Gastrocnemius medialis (tissue), 4 donors: ENCODE measurements around the gene IL1R1. TPM values are rescaled to one million over a fixed set of nuclear protein-coding genes. Genes with fewer than 3 reads are reported as not detected.

Experiments used
- ATAC-seq, 2 donors: fragments of 150-250 bp; one replicate each; pipeline ENCODE4 v1.9.1; 2016
- DNase-seq, 2 donors: peaks; one replicate each; pipeline ENCODE4 v3.0.0-alpha.2; 2019
- H3K27ac ChIP-seq, 4 donors: fragments of 200-600 bp; sonication (generic); 1 replicate in 1 of 4; 2 replicates in 3 of 4; pipeline ENCODE4 v1.5.1; 2016 to 2018; ENCODE audit warnings: mild to moderate bottlenecking in 2 of 4, moderate library complexity in 1 of 4
- H3K27me3 ChIP-seq, 3 donors: fragments of 200-600 bp; sonication (generic) in 2 of 3; 1 replicate in 1 of 3; 2 replicates in 2 of 3; pipeline versions ENCODE4 v1.5.1 to v1.6.0; 2016 to 2019; ENCODE audit warnings: mild to moderate bottlenecking in 1 of 3, moderate library complexity in 1 of 3
- H3K36me3 ChIP-seq, 2 donors: fragments of 200-600 bp; sonication (generic) in 1 of 2; one replicate each; pipeline ENCODE4 v1.5.1; 2017 to 2018
- H3K4me1 ChIP-seq, 2 donors: fragments of 200-600 bp; sonication (generic) in 1 of 2; one replicate each; pipeline ENCODE4 v1.5.1; 2016 to 2017; ENCODE audit warnings: mild to moderate bottlenecking in 2 of 2
- H3K4me3 ChIP-seq, 4 donors: fragments of 200-600 bp; sonication (generic) in 3 of 4; 1 replicate in 1 of 4; 2 replicates in 3 of 4; pipeline ENCODE4 v1.5.1; 2016 to 2019; ENCODE audit warnings: mild to moderate bottlenecking in 2 of 4
- H3K9me3 ChIP-seq, 3 donors: fragments of 200-600 bp; sonication (generic) in 2 of 3; 1 replicate in 1 of 3; 2 replicates in 2 of 3; pipeline ENCODE4 v1.5.1; 2016 to 2019
- POLR2A ChIP-seq, 2 donors: fragments of 450-650 bp; IDR thresholded peaks; one replicate each; pipeline ENCODE4 v1.6.1; 2017; ENCODE audit warnings: antibody characterized with exemption in 2 of 2, mild to moderate bottlenecking in 2 of 2, moderate library complexity in 2 of 2
- in situ Hi-C, 4 donors: fragments of 200-750 bp; cut with MboI; loops; one replicate each; pipeline versions ENCODE4 v1.15.0 to v1.8.0; 2017; ENCODE audit warnings: low sequenced_read_pairs in 4 of 4
- intact Hi-C: fragments of 100-400 bp; cut with DNase I; formaldehyde crosslinking; loops from one replicate; pipeline ENCODE4 v1.15.1; 2023; ENCODE audit warnings: low total_unique reads
- total RNA-seq, 4 donors: library from RNA; depleted of rRNA; stranded (reverse); fragments of >200 nt; gene quantifications; one replicate each; pipeline versions ENCODE4 v1.1.0 to v1.2.3, GENCODE V29; 2016
- TF ChIP-seq, protein P1 (sequence below), 5 experiments: fragments of 450-650 bp in 3 of 5; fragments of 200-600 bp in 2 of 5; sonication (generic) in 2 of 5; IDR thresholded peaks in 4 of 5; conservative IDR thresholded peaks in 1 of 5; 1 replicate in 4 of 5; 2 replicates in 1 of 5; pipeline ENCODE4 v1.5.1; 2016 to 2019; ENCODE audit warnings: antibody characterized with exemption in 5 of 5, mild to moderate bottlenecking in 3 of 5, moderate library complexity in 3 of 5

Gene IL1R1
- total RNA-seq, 4 donors from 2014 or later: 17.6 to 23.3 (median 19.3) TPM

DNA sequence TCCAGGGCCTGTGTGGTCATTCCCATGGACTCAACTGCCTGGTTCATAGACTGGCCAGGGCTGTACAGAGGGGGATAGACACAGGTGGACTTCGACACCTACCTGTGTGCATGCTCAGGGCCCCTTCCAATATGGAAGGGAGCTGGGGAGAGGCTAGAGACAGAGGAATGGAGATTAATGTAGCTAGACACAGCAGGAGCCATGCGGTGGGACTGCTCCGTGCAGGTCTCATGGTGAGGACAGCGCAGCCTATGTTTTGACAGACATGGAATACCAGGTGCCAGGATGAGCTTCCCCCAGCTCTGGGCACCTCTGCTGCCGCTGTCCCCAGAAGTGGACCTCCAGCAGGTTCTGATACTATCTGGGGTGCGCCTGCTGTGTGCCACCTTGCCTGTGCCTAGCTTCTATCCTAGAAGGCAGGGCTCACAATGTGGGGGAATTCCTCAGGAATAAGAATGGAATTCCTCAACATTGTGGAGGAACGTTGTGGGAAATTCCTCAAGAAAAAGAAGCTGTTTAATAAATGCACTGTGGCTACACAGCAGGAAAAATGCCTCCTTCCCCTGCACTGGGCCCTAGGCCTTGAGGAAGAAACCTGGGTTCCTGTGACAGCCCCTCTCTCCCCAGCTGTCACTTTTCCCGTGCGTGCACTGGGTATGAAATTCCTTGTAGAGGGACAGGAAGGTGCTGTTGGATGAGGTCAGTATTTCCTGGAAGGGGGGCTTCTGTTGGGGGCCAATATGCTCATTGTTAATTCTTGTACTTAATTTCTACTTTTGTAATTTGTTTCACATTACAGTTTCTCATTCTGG is 7.3 kb downstream of the IL1R1 start:
- ATAC-seq (no peak), DNase-seq (no peak)
- no peaks in the 10 kb centered on the region for H3K9me3 ChIP-seq
- intact Hi-C loops (no loop called here), in situ Hi-C loops (loop anchor here in 1 of 4 donors (10.0 kb wide), 1 partner anchor 125 kb away; no protein-coding TSS in a partner anchor)
- H3K36me3 ChIP-seq: peaks cover 0 to 37% of the 10 kb centered on the region in 2 donors
- no peaks in the 10 kb centered on the region for H3K27me3 ChIP-seq
- peaks cover 0 to 12% of the 10 kb centered on the region in 2 donors for H3K4me1 ChIP-seq
- TF ChIP-seq, protein P1, sequence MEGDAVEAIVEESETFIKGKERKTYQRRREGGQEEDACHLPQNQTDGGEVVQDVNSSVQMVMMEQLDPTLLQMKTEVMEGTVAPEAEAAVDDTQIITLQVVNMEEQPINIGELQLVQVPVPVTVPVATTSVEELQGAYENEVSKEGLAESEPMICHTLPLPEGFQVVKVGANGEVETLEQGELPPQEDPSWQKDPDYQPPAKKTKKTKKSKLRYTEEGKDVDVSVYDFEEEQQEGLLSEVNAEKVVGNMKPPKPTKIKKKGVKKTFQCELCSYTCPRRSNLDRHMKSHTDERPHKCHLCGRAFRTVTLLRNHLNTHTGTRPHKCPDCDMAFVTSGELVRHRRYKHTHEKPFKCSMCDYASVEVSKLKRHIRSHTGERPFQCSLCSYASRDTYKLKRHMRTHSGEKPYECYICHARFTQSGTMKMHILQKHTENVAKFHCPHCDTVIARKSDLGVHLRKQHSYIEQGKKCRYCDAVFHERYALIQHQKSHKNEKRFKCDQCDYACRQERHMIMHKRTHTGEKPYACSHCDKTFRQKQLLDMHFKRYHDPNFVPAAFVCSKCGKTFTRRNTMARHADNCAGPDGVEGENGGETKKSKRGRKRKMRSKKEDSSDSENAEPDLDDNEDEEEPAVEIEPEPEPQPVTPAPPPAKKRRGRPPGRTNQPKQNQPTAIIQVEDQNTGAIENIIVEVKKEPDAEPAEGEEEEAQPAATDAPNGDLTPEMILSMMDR (IDR thresholded peaks at IDR 0.05 in 4 of 5, conservative IDR thresholded peaks at IDR 0.05 in 1 of 5): no peak
- no peak for TF ChIP-seq POLR2A (IDR thresholded peaks at IDR 0.05)
- no peak overlapping the region for H3K4me3 ChIP-seq
- H3K27ac ChIP-seq: peak overlapping the region in 1 of 4 donors; percentile 8

DNA sequence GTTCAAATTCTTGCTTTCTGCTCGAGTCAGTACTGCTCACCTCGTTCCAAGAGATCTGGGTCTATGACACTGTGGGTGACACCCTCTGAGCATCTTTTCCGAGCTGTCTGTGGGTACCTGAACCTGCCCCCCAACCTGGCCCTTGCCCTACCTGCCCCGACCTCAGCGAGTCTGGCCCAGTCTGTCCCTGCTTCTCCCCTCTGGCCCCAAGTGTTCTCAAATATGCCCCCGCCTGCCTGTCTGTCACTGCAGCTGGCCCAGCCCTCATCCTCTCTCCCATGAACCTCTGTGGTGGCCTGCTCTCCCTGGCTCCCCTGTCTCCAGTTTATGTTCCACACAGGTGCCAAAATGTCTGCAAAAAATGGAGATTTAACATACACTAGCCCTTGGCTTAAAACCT is 11.8 kb downstream of the IL1R1 start:
- in situ Hi-C loops: loop anchor here in 1 of 4 donors (10.0 kb wide), 1 partner anchor 130 kb away; no protein-coding TSS in a partner anchor
- H3K27ac ChIP-seq: peak overlapping the region in 1 of 4 donors; percentile 68
- H3K4me1 ChIP-seq: peaks cover 7 to 21% of the 10 kb centered on the region in 2 donors
- H3K4me3 ChIP-seq: no peak overlapping the region
- no peaks in the 10 kb centered on the region for H3K27me3 ChIP-seq
- no peak for TF ChIP-seq POLR2A (IDR thresholded peaks at IDR 0.05)
- TF ChIP-seq, protein P1 (IDR thresholded peaks at IDR 0.05 in 4 of 5, conservative IDR thresholded peaks at IDR 0.05 in 1 of 5): no peak
- intact Hi-C loops: no loop called here
- no peak for ATAC-seq
- H3K36me3 ChIP-seq: peaks cover 0 to 31% of the 10 kb centered on the region in 2 donors
- no peak for DNase-seq
- no peaks in the 10 kb centered on the region for H3K9me3 ChIP-seq

DNA sequence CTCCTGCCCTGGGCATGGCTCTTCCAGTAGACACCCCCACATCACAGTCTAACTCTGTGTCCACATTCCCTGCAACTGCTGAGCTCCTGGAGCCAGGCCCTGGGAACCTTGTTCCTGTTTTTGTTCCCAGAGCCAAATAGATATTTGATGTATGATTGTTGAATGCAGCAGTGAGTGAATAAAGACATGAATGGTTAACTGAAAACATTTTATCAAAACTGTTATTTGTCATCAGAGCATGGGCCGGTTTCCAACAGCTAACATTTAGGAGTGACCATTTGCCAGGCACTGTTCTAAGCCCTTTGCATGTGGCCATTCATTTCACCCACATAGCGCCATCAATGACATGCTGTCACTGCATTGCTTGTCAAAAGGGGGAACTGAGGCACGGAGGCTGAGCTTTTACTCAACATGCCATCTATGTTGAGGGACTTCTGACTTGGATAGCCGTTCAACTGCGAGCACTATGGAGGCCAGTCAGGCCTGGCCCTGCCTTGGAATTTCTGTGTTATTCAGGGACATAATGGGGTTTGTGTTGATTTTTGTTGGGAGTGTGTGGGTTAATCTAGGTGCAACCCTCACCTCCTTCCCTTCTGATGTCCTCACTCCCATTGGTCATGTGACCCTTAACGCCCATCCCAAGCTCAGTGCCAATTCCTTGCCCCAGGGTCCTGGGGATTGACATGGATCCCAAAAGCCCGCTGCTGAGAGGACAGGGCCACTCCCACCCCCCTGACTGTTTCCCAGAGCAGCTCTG is 12.6 kb downstream of the IL1R1 start:
- in situ Hi-C loops: loop anchor here in 1 of 4 donors (10.0 kb wide), 1 partner anchor 130 kb away; no protein-coding TSS in a partner anchor
- peak overlapping the region; percentile 54 to 68 (median 66) for H3K27ac ChIP-seq
- intact Hi-C loops: no loop called here
- H3K27me3 ChIP-seq: no peaks in the 10 kb centered on the region
- peaks cover 7 to 14% of the 10 kb centered on the region in 2 donors for H3K4me1 ChIP-seq
- TF ChIP-seq POLR2A (IDR thresholded peaks at IDR 0.05): no peak
- TF ChIP-seq, protein P1 (IDR thresholded peaks at IDR 0.05 in 4 of 5, conservative IDR thresholded peaks at IDR 0.05 in 1 of 5): no peak
- H3K36me3 ChIP-seq: peaks cover 0 to 31% of the 10 kb centered on the region in 2 donors
- no peaks in the 10 kb centered on the region for H3K9me3 ChIP-seq
- DNase-seq (no peak), ATAC-seq (no peak)
- no peak overlapping the region for H3K4me3 ChIP-seq

DNA sequence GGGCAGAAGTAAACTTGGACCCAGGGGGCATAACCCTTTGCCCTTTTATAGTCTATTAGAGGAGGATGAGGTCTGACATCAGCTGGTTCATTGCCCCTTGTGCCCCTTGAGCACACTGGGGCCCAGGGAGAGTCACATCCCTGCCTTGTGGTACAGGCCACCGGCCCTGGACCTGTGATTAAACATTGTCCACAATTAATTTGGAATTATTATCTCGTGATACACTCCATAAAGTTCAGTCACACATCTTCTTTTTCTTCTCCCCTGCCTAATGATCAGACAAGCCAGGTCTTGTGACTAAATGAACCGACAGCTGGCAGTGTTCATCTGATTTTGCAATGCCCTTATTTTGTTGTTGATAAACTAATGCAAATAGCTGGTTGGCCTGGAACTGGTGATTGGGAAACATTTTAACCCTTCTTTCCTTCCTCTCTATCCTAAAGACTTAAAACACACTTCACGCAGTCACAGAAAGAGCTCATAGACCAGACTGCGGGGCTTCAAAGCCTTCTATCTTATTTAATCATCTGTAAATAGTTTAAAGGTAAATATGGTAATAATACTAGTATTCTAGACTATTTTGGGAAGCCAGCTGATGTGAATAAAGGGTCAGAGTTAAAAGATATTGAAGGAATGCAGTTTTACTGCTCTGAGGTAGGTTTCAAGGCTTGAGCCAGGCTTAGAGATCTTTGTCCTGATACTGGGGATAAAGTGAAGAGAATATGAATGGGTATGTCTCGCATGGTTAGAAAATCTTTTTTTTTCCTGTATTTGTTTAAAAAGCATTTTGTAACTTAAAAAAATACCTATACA is 13.4 kb downstream of the IL1R1 start:
- in situ Hi-C loops: loop anchor here in 1 of 4 donors (10.0 kb wide), 1 partner anchor 131 kb away; no protein-coding TSS in a partner anchor

More for the DNA sequence above, 13.4 kb downstream of the IL1R1 start:
- peaks cover 7 to 13% of the 10 kb centered on the region in 2 donors for H3K4me1 ChIP-seq
- TF ChIP-seq POLR2A (IDR thresholded peaks at IDR 0.05): no peak
- TF ChIP-seq, protein P1 (IDR thresholded peaks at IDR 0.05 in 4 of 5, conservative IDR thresholded peaks at IDR 0.05 in 1 of 5): no peak
- intact Hi-C loops: no loop called here
- ATAC-seq (peak; percentile 77 to 80), DNase-seq (peak; percentile 61)
- H3K36me3 ChIP-seq: peaks cover 0 to 31% of the 10 kb centered on the region in 2 donors
- H3K27me3 ChIP-seq: no peaks in the 10 kb centered on the region
- peak overlapping the region; percentile 54 to 68 (median 66) for H3K27ac ChIP-seq
- no peak overlapping the region for H3K4me3 ChIP-seq
- H3K9me3 ChIP-seq: no peaks in the 10 kb centered on the region
